HEK293 (cell line): ENCODE results near the gene SLC32A1.

Source experiments
- CTCF ChIA-PET: fragments of 350-600 bp; formaldehyde crosslinking; extraction: SDS; loops from one replicate; lab custom pipeline; 2021; ENCODE audit warnings: antibody characterized with exemption; lab: Yijun Ruan, JAX
- POLR2A ChIA-PET: fragments of 300-600 bp; formaldehyde crosslinking; extraction: SDS; loops from one replicate; lab custom pipeline; 2020; ENCODE audit warnings: antibody characterized with exemption, inconsistent platforms; lab: Yijun Ruan, JAX
- H3K27ac ChIP-seq: fragments of 200-500 bp; sonication (Bioruptor generic); 2 replicates; pipeline ENCODE4 v1.5.1; 2014; ENCODE audit warnings: low read depth, low read length, control low read depth, inconsistent platforms; ENCODE audit errors: extremely low read depth
- H3K36me3 ChIP-seq, 2 experiments: fragments of 200-500 bp in 1 of 2; sonication (Bioruptor generic) in 1 of 2; 1 replicate in 1 of 2; 2 replicates in 1 of 2; pipeline ENCODE4 v1.5.1; 2014 to 2017; ENCODE audit warnings: inconsistent platforms in 2 of 2, low read length in 2 of 2; ENCODE audit not compliant: control insufficient read depth in 2 of 2, insufficient read depth in 1 of 2
- H3K4me1 ChIP-seq: fragments of 200-500 bp; sonication (Bioruptor generic); 2 replicates; pipeline ENCODE4 v1.5.1; 2014; ENCODE audit warnings: mild to moderate bottlenecking, low read length, inconsistent platforms; ENCODE audit not compliant: control insufficient read depth, insufficient read depth
- H3K4me3 ChIP-seq: 2 replicates; pipeline ENCODE4 v1.5.1; 2011; ENCODE audit warnings: low read depth, mild to moderate bottlenecking, control low read depth, low read length, moderate library complexity
- H3K9me3 ChIP-seq: fragments of 200-500 bp; sonication (Bioruptor generic); 2 replicates; pipeline ENCODE4 v1.5.1; 2014; ENCODE audit warnings: low read depth, low read length, inconsistent platforms; ENCODE audit not compliant: control insufficient read depth, insufficient read depth
- BCL11A ChIP-seq: fragments of 450-650 bp; formaldehyde crosslinking; IDR thresholded peaks from 2 replicates; pipeline ENCODE4 v1.5.1; 2016; ENCODE audit warnings: low read depth, missing biosample characterization, missing genetic modification characterization
- BCL11B ChIP-seq: fragments of 450-650 bp; formaldehyde crosslinking; IDR thresholded peaks from 2 replicates; pipeline ENCODE4 v1.5.1; 2016; ENCODE audit warnings: low read depth, missing biosample characterization, missing genetic modification characterization
- GLIS2 ChIP-seq: fragments of 450-650 bp; formaldehyde crosslinking; IDR thresholded peaks from 2 replicates; pipeline ENCODE4 v1.5.1; 2016; ENCODE audit warnings: missing biosample characterization, missing genetic modification characterization
- HOXC10 ChIP-seq: sonication (generic); formaldehyde crosslinking; IDR thresholded peaks from 2 replicates; pipeline ENCODE4 v1.8.1; 2023; ENCODE audit warnings: mild to moderate bottlenecking, missing genetic modification reagents
- OVOL3 ChIP-seq: fragments of 450-650 bp; formaldehyde crosslinking; IDR thresholded peaks from 2 replicates; pipeline ENCODE4 v1.5.1; 2016; ENCODE audit warnings: missing biosample characterization, missing genetic modification characterization
- ZBTB21 ChIP-seq: fragments of 450-650 bp; formaldehyde crosslinking; IDR thresholded peaks from 2 replicates; pipeline ENCODE4 v1.5.1; 2017; ENCODE audit warnings: missing biosample characterization, missing genetic modification characterization
- ZBTB48 ChIP-seq: fragments of 450-650 bp; formaldehyde crosslinking; IDR thresholded peaks from 2 replicates; pipeline ENCODE4 v1.5.1; 2016; ENCODE audit warnings: missing biosample characterization, missing genetic modification characterization
- ZBTB7A ChIP-seq: fragments of 450-650 bp; formaldehyde crosslinking; IDR thresholded peaks from 2 replicates; pipeline ENCODE4 v1.5.1; 2016; ENCODE audit warnings: low read depth, missing biosample characterization, missing genetic modification characterization
- ZFHX2 ChIP-seq: fragments of 450-650 bp; formaldehyde crosslinking; conservative IDR thresholded peaks from 2 replicates; pipeline ENCODE4 v1.5.1; 2016; ENCODE audit warnings: missing biosample characterization, missing genetic modification characterization
- ZNF138 ChIP-seq: fragments of 450-650 bp; formaldehyde crosslinking; IDR thresholded peaks from 2 replicates; pipeline ENCODE4 v1.5.1; 2016; ENCODE audit warnings: missing biosample characterization, missing genetic modification characterization, borderline replicate concordance
- ZNF155 ChIP-seq: fragments of 450-650 bp; formaldehyde crosslinking; IDR thresholded peaks from 2 replicates; pipeline ENCODE4 v1.5.1; 2016; ENCODE audit warnings: missing biosample characterization, missing genetic modification characterization
- ZNF174 ChIP-seq: fragments of 450-650 bp; formaldehyde crosslinking; IDR thresholded peaks from 2 replicates; pipeline ENCODE4 v1.5.0; 2017; ENCODE audit warnings: missing biosample characterization, mild to moderate bottlenecking, missing genetic modification characterization
- ZNF202 ChIP-seq: fragments of 450-650 bp; formaldehyde crosslinking; IDR thresholded peaks from 2 replicates; pipeline ENCODE4 v1.5.1; 2016; ENCODE audit warnings: missing biosample characterization, missing genetic modification characterization, borderline replicate concordance
- ZNF221 ChIP-seq: fragments of 450-650 bp; formaldehyde crosslinking; IDR thresholded peaks from 2 replicates; pipeline ENCODE4 v1.5.1; 2017; ENCODE audit warnings: missing biosample characterization, missing genetic modification characterization, borderline replicate concordance
- ZNF404 ChIP-seq: fragments of 450-650 bp; formaldehyde crosslinking; IDR thresholded peaks from 2 replicates; pipeline ENCODE4 v1.5.1; 2017; ENCODE audit warnings: missing biosample characterization, missing genetic modification characterization
- ZNF416 ChIP-seq: fragments of 450-650 bp; formaldehyde crosslinking; IDR thresholded peaks from 2 replicates; pipeline ENCODE4 v1.5.1; 2016; ENCODE audit warnings: missing biosample characterization, missing genetic modification characterization
- ZNF426 ChIP-seq: fragments of 450-650 bp; formaldehyde crosslinking; IDR thresholded peaks from 2 replicates; pipeline ENCODE4 v1.5.1; 2017; ENCODE audit warnings: missing biosample characterization, missing genetic modification characterization, mild to moderate bottlenecking, inconsistent platforms, moderate library complexity
- ZNF624 ChIP-seq: fragments of 450-650 bp; formaldehyde crosslinking; IDR thresholded peaks from 2 replicates; pipeline ENCODE4 v1.5.1; 2017; ENCODE audit warnings: missing biosample characterization, missing genetic modification characterization
- ZNF830 ChIP-seq: fragments of 450-650 bp; IDR thresholded peaks from 2 replicates; pipeline ENCODE4 v1.5.0; 2018; ENCODE audit warnings: missing biosample characterization, missing genetic modification characterization, low read depth, mild to moderate bottlenecking, moderate library complexity
- TF ChIP-seq, protein P1 (sequence below): fragments of 450-650 bp; formaldehyde crosslinking; IDR thresholded peaks from 2 replicates; pipeline ENCODE4 v1.5.1; 2016; ENCODE audit warnings: missing biosample characterization, missing genetic modification characterization, low read depth
- TF ChIP-seq, protein P2 (sequence below): sonication (generic); formaldehyde crosslinking; IDR thresholded peaks from 2 replicates; pipeline ENCODE4 v1.8.1; 2022; ENCODE audit warnings: mild to moderate bottlenecking, moderate library complexity, missing genetic modification reagents
- TF ChIP-seq, protein P3 (sequence below): fragments of 450-650 bp; formaldehyde crosslinking; IDR thresholded peaks from 2 replicates; pipeline ENCODE4 v1.5.1; 2016; ENCODE audit warnings: missing biosample characterization, missing genetic modification characterization
- TF ChIP-seq, protein P4 (sequence below): fragments of 450-650 bp; formaldehyde crosslinking; IDR thresholded peaks from 2 replicates; pipeline ENCODE4 v1.5.1; 2016; ENCODE audit warnings: missing biosample characterization, missing genetic modification characterization

The SLC32A1 gene

DNA sequence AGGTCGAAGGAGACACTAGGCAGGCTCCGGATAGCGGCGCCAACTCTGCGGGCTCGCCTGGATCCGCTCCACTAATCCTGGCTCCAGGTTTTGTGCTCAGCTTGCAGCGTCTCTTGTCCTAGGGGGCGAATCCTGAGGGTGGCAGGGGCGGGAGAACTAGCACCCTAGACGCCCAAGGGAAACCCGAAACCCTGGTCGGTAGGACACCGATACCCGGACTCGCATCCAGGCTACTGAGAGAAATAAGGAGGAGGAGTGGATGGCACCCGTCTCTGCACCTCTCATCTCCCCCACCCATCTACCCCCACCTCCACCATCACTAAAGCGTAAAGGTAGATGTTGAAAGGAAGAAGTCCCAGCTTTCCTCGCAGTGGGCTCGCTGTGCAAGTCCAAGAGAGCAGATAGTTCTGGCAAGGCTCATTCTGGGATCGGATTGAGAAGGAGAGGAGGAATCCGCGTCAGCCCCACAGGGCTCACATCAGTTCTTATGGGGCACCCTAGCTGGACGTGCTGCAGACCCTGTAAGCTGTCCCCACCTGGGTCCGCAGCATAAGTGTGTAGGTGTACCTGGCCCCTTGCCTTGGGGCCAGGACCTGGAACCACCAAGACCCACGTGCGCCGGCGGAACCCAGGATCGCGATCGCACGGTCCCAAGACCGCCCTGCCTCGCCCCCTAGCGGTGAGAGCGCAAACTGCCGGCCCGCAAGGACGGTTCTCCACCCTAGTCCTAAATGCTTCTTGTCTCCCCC lies 6.9 kb downstream of the SLC32A1 start (continued):
- TF ChIP-seq, protein P1, sequence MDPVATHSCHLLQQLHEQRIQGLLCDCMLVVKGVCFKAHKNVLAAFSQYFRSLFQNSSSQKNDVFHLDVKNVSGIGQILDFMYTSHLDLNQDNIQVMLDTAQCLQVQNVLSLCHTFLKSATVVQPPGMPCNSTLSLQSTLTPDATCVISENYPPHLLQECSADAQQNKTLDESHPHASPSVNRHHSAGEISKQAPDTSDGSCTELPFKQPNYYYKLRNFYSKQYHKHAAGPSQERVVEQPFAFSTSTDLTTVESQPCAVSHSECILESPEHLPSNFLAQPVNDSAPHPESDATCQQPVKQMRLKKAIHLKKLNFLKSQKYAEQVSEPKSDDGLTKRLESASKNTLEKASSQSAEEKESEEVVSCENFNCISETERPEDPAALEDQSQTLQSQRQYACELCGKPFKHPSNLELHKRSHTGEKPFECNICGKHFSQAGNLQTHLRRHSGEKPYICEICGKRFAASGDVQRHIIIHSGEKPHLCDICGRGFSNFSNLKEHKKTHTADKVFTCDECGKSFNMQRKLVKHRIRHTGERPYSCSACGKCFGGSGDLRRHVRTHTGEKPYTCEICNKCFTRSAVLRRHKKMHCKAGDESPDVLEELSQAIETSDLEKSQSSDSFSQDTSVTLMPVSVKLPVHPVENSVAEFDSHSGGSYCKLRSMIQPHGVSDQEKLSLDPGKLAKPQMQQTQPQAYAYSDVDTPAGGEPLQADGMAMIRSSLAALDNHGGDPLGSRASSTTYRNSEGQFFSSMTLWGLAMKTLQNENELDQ: no peak
- TF ChIP-seq ZNF138 (tag by site-specific recombination): no peak
- TF ChIP-seq ZBTB7A (tag by site-specific recombination): peak; percentile 20; the same call in 1 of the 2 replicates
- TF ChIP-seq HOXC10: no peak
- TF ChIP-seq BCL11A (tag by site-specific recombination): no peak
- TF ChIP-seq, protein P2, sequence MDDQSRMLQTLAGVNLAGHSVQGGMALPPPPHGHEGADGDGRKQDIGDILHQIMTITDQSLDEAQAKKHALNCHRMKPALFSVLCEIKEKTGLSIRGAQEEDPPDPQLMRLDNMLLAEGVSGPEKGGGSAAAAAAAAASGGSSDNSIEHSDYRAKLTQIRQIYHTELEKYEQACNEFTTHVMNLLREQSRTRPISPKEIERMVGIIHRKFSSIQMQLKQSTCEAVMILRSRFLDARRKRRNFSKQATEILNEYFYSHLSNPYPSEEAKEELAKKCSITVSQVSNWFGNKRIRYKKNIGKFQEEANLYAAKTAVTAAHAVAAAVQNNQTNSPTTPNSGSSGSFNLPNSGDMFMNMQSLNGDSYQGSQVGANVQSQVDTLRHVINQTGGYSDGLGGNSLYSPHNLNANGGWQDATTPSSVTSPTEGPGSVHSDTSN (CRISPR knock-in tag): no peak
- TF ChIP-seq, protein P3, sequence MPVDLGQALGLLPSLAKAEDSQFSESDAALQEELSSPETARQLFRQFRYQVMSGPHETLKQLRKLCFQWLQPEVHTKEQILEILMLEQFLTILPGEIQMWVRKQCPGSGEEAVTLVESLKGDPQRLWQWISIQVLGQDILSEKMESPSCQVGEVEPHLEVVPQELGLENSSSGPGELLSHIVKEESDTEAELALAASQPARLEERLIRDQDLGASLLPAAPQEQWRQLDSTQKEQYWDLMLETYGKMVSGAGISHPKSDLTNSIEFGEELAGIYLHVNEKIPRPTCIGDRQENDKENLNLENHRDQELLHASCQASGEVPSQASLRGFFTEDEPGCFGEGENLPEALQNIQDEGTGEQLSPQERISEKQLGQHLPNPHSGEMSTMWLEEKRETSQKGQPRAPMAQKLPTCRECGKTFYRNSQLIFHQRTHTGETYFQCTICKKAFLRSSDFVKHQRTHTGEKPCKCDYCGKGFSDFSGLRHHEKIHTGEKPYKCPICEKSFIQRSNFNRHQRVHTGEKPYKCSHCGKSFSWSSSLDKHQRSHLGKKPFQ (tag by site-specific recombination): no peak
- TF ChIP-seq ZNF155 (tag by site-specific recombination): no peak
- TF ChIP-seq, all 188 proteins: peak for 51

DNA sequence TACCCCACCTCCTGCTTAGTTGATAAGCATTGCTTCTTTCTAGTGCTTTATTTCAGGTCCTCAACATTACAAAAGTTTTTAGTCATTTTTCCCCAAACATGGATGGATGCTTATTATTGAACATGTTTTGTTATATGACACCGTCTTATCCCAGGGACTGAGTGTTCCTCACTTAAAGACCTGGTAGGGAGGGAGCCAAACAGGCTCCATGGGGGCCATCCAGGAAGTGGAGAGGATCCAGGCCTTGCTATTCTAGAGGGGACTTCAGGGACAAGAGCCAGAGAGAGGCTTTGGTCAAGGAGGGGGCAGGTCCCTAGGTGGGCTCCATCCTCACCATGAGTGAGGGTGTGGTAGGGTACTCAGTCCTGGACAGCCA lies 7.4 kb downstream of the SLC32A1 start:
- no peak for TF ChIP-seq BCL11B (tag by site-specific recombination)
- no peak for TF ChIP-seq ZBTB48
- TF ChIP-seq ZNF202 (tag by site-specific recombination): no peak
- no peak for TF ChIP-seq ZNF830 (tag by site-specific recombination)
- no peak for TF ChIP-seq ZNF404 (tag by site-specific recombination)
- no peak for TF ChIP-seq OVOL3 (tag by site-specific recombination)
- TF ChIP-seq, all 188 proteins: peak for 0
- ChIA-PET POLR2A (no interaction called here), CTCF (interaction anchor here (0.7 to 3.9 kb wide), 9 partner anchors 10 to 138 kb away, joined by 3 to 27 read pairs (median 6); partner anchors contain the start of gene ACTR5)
- Histone ChIP-seq H3K4me1 (no peaks in the 10 kb centered on the region), H3K4me3 (no peak overlapping the region), H3K36me3 (no peaks in the 10 kb centered on the region), H3K27ac (no peak overlapping the region), H3K9me3 (no peaks in the 10 kb centered on the region)

DNA sequence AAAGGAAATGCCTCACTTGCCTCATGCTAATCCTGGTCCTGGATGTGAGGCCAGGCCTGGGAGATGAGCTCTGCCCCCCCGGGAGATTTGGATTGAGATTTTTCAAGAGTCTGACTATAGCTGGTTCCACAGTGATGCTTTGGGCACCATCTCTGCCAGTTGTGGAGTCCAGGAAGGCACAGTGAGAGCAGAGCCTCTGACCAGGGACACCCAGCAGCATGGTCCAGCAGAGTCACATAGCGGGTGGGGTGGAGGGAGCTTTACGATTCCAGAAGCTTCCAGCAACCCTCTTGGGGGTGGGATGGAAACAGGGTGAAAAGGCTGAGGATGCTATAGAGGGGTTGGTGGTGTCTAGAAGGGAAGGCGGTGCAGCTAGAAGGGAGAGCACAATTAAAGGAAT lies 8.7 kb downstream of the SLC32A1 start:
- H3K4me1 ChIP-seq: no peaks in the 10 kb centered on the region
- H3K27ac ChIP-seq: no peak overlapping the region
- no peak overlapping the region for H3K4me3 ChIP-seq
- H3K36me3 ChIP-seq: no peaks in the 10 kb centered on the region
- no peaks in the 10 kb centered on the region for H3K9me3 ChIP-seq
- CTCF ChIA-PET: interaction anchor here (0.6 to 3.9 kb wide), 6 partner anchors 10 to 151 kb away, joined by 3 to 27 read pairs (median 6); partner anchors contain the start of gene ACTR5
- POLR2A ChIA-PET: no interaction called here
- no peak for TF ChIP-seq ZNF174
- no peak for TF ChIP-seq ZNF624 (tag by site-specific recombination)
- TF ChIP-seq, protein P4, sequence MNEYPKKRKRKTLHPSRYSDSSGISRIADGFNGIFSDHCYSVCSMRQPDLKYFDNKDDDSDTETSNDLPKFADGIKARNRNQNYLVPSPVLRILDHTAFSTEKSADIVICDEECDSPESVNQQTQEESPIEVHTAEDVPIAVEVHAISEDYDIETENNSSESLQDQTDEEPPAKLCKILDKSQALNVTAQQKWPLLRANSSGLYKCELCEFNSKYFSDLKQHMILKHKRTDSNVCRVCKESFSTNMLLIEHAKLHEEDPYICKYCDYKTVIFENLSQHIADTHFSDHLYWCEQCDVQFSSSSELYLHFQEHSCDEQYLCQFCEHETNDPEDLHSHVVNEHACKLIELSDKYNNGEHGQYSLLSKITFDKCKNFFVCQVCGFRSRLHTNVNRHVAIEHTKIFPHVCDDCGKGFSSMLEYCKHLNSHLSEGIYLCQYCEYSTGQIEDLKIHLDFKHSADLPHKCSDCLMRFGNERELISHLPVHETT (tag by site-specific recombination): no peak
- no peak for TF ChIP-seq ZNF221 (tag by site-specific recombination)
- TF ChIP-seq ZNF416: no peak
- TF ChIP-seq BCL11A (tag by site-specific recombination): no peak
- TF ChIP-seq ZFHX2: no peak
- TF ChIP-seq ZNF426 (tag by site-specific recombination): no peak
- no peak for TF ChIP-seq ZBTB21
- TF ChIP-seq GLIS2 (tag by site-specific recombination): no peak
